Astrocyte (in vitro differentiated cells and primary cell): ENCODE measurements around the gene AKAP13.

Experiments used
- CTCF ChIP-seq: IDR thresholded peaks from 2 replicates; pipeline ENCODE4 v1.5.1; 2011; ENCODE audit warnings: low read depth, mild to moderate bottlenecking, inconsistent platforms, low read length, moderate library complexity; ENCODE audit not compliant: insufficient read depth
- EZH2 ChIP-seq: IDR thresholded peaks from 2 replicates; pipeline ENCODE4 v1.6.1; 2012; ENCODE audit warnings: mild to moderate bottlenecking, low read length, inconsistent platforms; ENCODE audit not compliant: insufficient read depth

DNA sequence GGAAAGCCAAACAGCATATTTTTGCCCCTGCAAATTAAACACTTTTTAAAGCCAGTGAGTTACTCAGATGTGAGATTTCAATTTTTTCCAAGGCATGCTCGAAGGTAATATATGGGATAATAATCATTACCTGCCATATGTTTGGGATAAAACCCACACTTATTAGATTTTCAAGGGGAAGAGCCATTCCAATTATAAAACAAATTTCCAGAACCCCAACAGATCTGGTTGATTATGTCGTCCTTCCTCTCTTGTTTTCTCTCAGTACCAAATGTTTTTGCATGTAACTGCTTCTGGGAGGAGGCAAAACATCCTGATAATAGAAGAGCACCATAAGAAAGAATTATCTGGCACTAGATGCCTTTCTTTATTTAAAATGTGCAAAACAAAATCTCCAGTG is 115.1 kb downstream of the AKAP13 start:
- TF ChIP-seq CTCF (no peak), EZH2 (no peak)
